Activated B cell treated with CpG ODN at 0.5 μM for 24 hours (primary cell): ENCODE results near the gene TUBGCP3. TPM values are rescaled to one million over a fixed set of nuclear protein-coding genes. Genes with fewer than 3 reads are reported as not detected.
"Not testable (repeated sequence)": the region's sequence is repeated elsewhere in the genome, so short reads cannot be mapped to it uniquely, and the experiment has no call there.

Experiments used
- ATAC-seq: fragments of 200-7000 bp; cut with Tn5 transposase; one replicate; pipeline ENCODE4 v1.10.0; 2021; ENCODE audit warnings: low read depth, mild to moderate bottlenecking, moderate library complexity
- CTCF ChIA-PET: fragments of 350-600 bp; sonication (Branson Sonifier 250); formaldehyde crosslinking; loops from one replicate; lab custom pipeline; 2021; ENCODE audit warnings: antibody characterized with exemption; lab: Charles Lee
- POLR2A ChIA-PET: fragments of 350-600 bp; sonication (Branson Sonifier 250); formaldehyde crosslinking; loops from one replicate; lab custom pipeline; 2021; ENCODE audit warnings: antibody characterized with exemption; lab: Charles Lee
- DNase-seq: peaks from one replicate; pipeline ENCODE4 v3.0.0; 2022
- H3K27ac Mint-ChIP-seq: one replicate; pipeline ENCODE4 v1.8.0; 2020; ENCODE audit warnings: mixed read lengths
- H3K27me3 Mint-ChIP-seq: one replicate; pipeline ENCODE4 v1.8.0; 2021; ENCODE audit warnings: mixed read lengths
- H3K36me3 Mint-ChIP-seq: one replicate; pipeline ENCODE4 v1.8.0; 2021; ENCODE audit warnings: low read depth, mixed read lengths
- H3K4me1 Mint-ChIP-seq: one replicate; pipeline ENCODE4 v1.8.0; 2021; ENCODE audit warnings: mixed read lengths
- H3K4me3 Mint-ChIP-seq: one replicate; pipeline ENCODE4 v1.8.0; 2020; ENCODE audit warnings: mild to moderate bottlenecking, mixed read lengths
- H3K9me3 Mint-ChIP-seq: one replicate; pipeline ENCODE4 v1.8.0; 2020; ENCODE audit warnings: mixed read lengths
- CTCF ChIP-seq: fragments of 200-600 bp; IDR thresholded peaks from one replicate; pipeline ENCODE4 v1.8.0; 2022; ENCODE audit warnings: antibody characterized with exemption, mild to moderate bottlenecking
- intact Hi-C: fragments of 100-400 bp; cut with micrococcal nuclease; formaldehyde crosslinking; loops from one replicate; pipeline ENCODE4 v1.15.1; 2024
- total RNA-seq: library from RNA; stranded (reverse); gene quantifications from 2 replicates; pipeline ENCODE4 v1.2.3, GENCODE V29; 2022

Gene TUBGCP3
- total RNA-seq, 1 donor from 2014 or later: 57.4 TPM

- Mint-ChIP-seq H3K4me3 (no peak overlapping the region), H3K9me3 (no peaks in the 10 kb centered on the region), H3K27ac (no peak overlapping the region), H3K36me3 (peaks cover 81% of the 10 kb centered on the region), H3K27me3 (no peaks in the 10 kb centered on the region), H3K4me1 (peaks cover 18% of the 10 kb centered on the region)
- CTCF ChIA-PET: no interaction called here
- POLR2A ChIA-PET: no interaction called here
- ATAC-seq (no peak), DNase-seq (no peak)
- TF ChIP-seq CTCF: no peak
- intact Hi-C loops: no loop called here
Measured at GRCh38 chr13:112558696-112559418, 29.1 kb downstream of the TUBGCP3 start.

- ATAC-seq: no peak
- intact Hi-C loops: no loop called here
- Mint-ChIP-seq H3K27ac (no peak overlapping the region), H3K4me3 (no peak overlapping the region), H3K27me3 (no peaks in the 10 kb centered on the region), H3K4me1 (peaks cover 9% of the 10 kb centered on the region), H3K36me3 (peaks cover 82% of the 10 kb centered on the region), H3K9me3 (no peaks in the 10 kb centered on the region)
- TF ChIP-seq CTCF: no peak
- CTCF ChIA-PET: no interaction called here
- POLR2A ChIA-PET: no interaction called here
- no peak for DNase-seq
Measured at GRCh38 chr13:112556600-112556999, 31.4 kb downstream of the TUBGCP3 start.

GRCh38 chr13:112554214-112554850 is 33.6 kb downstream of the TUBGCP3 start:
- ChIA-PET CTCF (no interaction called here), POLR2A (no interaction called here)
- no peak for ATAC-seq
- Mint-ChIP-seq H3K27ac (no peak overlapping the region), H3K9me3 (no peaks in the 10 kb centered on the region), H3K4me1 (no peaks in the 10 kb centered on the region), H3K27me3 (no peaks in the 10 kb centered on the region), H3K36me3 (peaks cover 86% of the 10 kb centered on the region), H3K4me3 (no peak overlapping the region)
- intact Hi-C loops: no loop called here
- no peak for TF ChIP-seq CTCF
- DNase-seq: no peak

GRCh38 chr13:112548975-112549374 is 39.0 kb downstream of the TUBGCP3 start:
- H3K27ac Mint-ChIP-seq, H3K27me3 Mint-ChIP-seq, CTCF ChIA-PET, H3K9me3 Mint-ChIP-seq, H3K4me1 Mint-ChIP-seq, POLR2A ChIA-PET, ATAC-seq, DNase-seq, H3K4me3 Mint-ChIP-seq: not testable (repeated sequence)
- intact Hi-C loops: loop anchor here (5.0 kb wide), 1 partner anchor 33 kb away; no protein-coding TSS in a partner anchor
- H3K36me3 Mint-ChIP-seq: peaks cover 85% of the 10 kb centered on the region

- no peak overlapping the region for H3K27ac Mint-ChIP-seq
- DNase-seq: no peak
- POLR2A ChIA-PET: no interaction called here
Measured at GRCh38 chr13:112545856-112546255, 42.1 kb downstream of the TUBGCP3 start.

More at GRCh38 chr13:112545856-112546255, 42.1 kb downstream of the TUBGCP3 start:
- no peaks in the 10 kb centered on the region for H3K27me3 Mint-ChIP-seq
- no peak overlapping the region for H3K4me3 Mint-ChIP-seq
- peaks cover 66% of the 10 kb centered on the region for H3K36me3 Mint-ChIP-seq
- ATAC-seq: no peak
- TF ChIP-seq CTCF: no peak
- CTCF ChIA-PET: no interaction called here
- intact Hi-C loops: loop anchor here (5.0 kb wide), 1 partner anchor 36 kb away; no protein-coding TSS in a partner anchor
- H3K9me3 Mint-ChIP-seq: no peaks in the 10 kb centered on the region
- H3K4me1 Mint-ChIP-seq: no peaks in the 10 kb centered on the region
